Measurements from ENCODE around the gene WDR33. TPM values are rescaled to one million over a fixed set of nuclear protein-coding genes. Genes with fewer than 3 reads are reported as not detected.

WDR33 gene
- total and polyA plus RNA-seq, 4 donors, result 8.1 to 55.1 (median 29.5) TPM

- 95% methylated on average over 15 of the region's 15 CpGs for WGBS, 2 donors
- DNase-seq (no peak), ATAC-seq (ENCODE audit: low FRiP score) (no peak)
- Histone ChIP-seq H3K27me3 (ENCODE audit: control insufficient read depth in 1 of 2, insufficient read depth in 2 of 2, low read length in 1 of 2) (no peaks in the 10 kb centered on the region), H3K36me3 (ENCODE audit: control insufficient read depth in 1 of 2, insufficient read depth in 2 of 2, low read length in 1 of 2) (no peaks in the 10 kb centered on the region), H3K4me3 (ENCODE audit: low read length in 2 of 2) (no peak overlapping the region), H3K4me1 (ENCODE audit: control insufficient read depth in 1 of 2, insufficient read depth in 2 of 2, low read length in 2 of 2) (no peaks in the 10 kb centered on the region), H3K27ac (ENCODE audit: low read depth in 1 of 2, low read length in 2 of 2) (no peak overlapping the region), H3K9me3 (ENCODE audit: control insufficient read depth, low read length) (no peaks in the 10 kb centered on the region)
- intact Hi-C loops (cut with DNase I), result no loop called here
Observed at GRCh38 chr2:127679680-127680361, 131.2 kb downstream of the WDR33 start.

GRCh38 chr2:127678991-127679390, 132.0 kb downstream of the WDR33 start:
- Histone ChIP-seq H3K4me1 (ENCODE audit: control insufficient read depth in 1 of 2, insufficient read depth in 2 of 2, low read length in 2 of 2) (no peaks in the 10 kb centered on the region), H3K4me3 (ENCODE audit: low read length in 2 of 2) (no peak overlapping the region), H3K27me3 (ENCODE audit: control insufficient read depth in 1 of 2, insufficient read depth in 2 of 2, low read length in 1 of 2) (no peaks in the 10 kb centered on the region)

GRCh38 chr2:127678531-127678930, 132.4 kb downstream of the WDR33 start:
- intact Hi-C loops (cut with DNase I), result no loop called here
- Histone ChIP-seq H3K4me1 (ENCODE audit: control insufficient read depth in 1 of 2, insufficient read depth in 2 of 2, low read length in 2 of 2) (no peaks in the 10 kb centered on the region), H3K4me3 (ENCODE audit: low read length in 2 of 2) (no peak overlapping the region)

More at GRCh38 chr2:127678991-127679390, 132.0 kb downstream of the WDR33 start:
- 94 to 96% methylated on average over 6 of the region's 6 CpGs for WGBS, 2 donors
- no peak overlapping the region for H3K27ac ChIP-seq (ENCODE audit: low read depth in 1 of 2, low read length in 2 of 2)
- intact Hi-C loops (cut with DNase I), result no loop called here
- no peak for ATAC-seq (ENCODE audit: low FRiP score)
- no peak for DNase-seq
- H3K36me3 ChIP-seq (ENCODE audit: control insufficient read depth in 1 of 2, insufficient read depth in 2 of 2, low read length in 1 of 2), result no peaks in the 10 kb centered on the region
- no peaks in the 10 kb centered on the region for H3K9me3 ChIP-seq (ENCODE audit: control insufficient read depth, low read length)

GRCh38 chr2:127676906-127677305, 134.1 kb downstream of the WDR33 start:
- intact Hi-C loops (cut with DNase I), result no loop called here
- no peaks in the 10 kb centered on the region for H3K4me1 ChIP-seq (ENCODE audit: control insufficient read depth in 1 of 2, insufficient read depth in 2 of 2, low read length in 2 of 2)

More at GRCh38 chr2:127678531-127678930, 132.4 kb downstream of the WDR33 start:
- DNase-seq (no peak), ATAC-seq (ENCODE audit: low FRiP score) (no peak)
- Histone ChIP-seq H3K27ac (ENCODE audit: low read depth in 1 of 2, low read length in 2 of 2) (no peak overlapping the region), H3K9me3 (ENCODE audit: control insufficient read depth, low read length) (no peaks in the 10 kb centered on the region), H3K36me3 (ENCODE audit: control insufficient read depth in 1 of 2, insufficient read depth in 2 of 2, low read length in 1 of 2) (no peaks in the 10 kb centered on the region), H3K27me3 (ENCODE audit: control insufficient read depth in 1 of 2, insufficient read depth in 2 of 2, low read length in 1 of 2) (no peaks in the 10 kb centered on the region)
- WGBS, 2 donors, result 90 to 92% methylated on average over 10 of the region's 10 CpGs

GRCh38 chr2:127675331-127676261, 135.4 kb downstream of the WDR33 start, which contains the start of gene LIMS2:
LIMS2 (minus strand) TSS chr2:127675530; CDS start chr2:127675024, 506 bp downstream.
- H3K27me3 ChIP-seq (ENCODE audit: control insufficient read depth in 1 of 2, insufficient read depth in 2 of 2, low read length in 1 of 2), result no peaks in the 10 kb centered on the region
- no peaks in the 10 kb centered on the region for H3K9me3 ChIP-seq (ENCODE audit: control insufficient read depth, low read length)
- no peaks in the 10 kb centered on the region for H3K4me1 ChIP-seq (ENCODE audit: control insufficient read depth in 1 of 2, insufficient read depth in 2 of 2, low read length in 2 of 2)
- no peaks in the 10 kb centered on the region for H3K36me3 ChIP-seq (ENCODE audit: control insufficient read depth in 1 of 2, insufficient read depth in 2 of 2, low read length in 1 of 2)
- WGBS, 2 donors, result 1 to 2% methylated on average over 47 to 56 of the region's 56 CpGs
- peak in 1 of 2 donors; percentile 71 for DNase-seq
- H3K4me3 ChIP-seq (ENCODE audit: low read length in 2 of 2), result peak within 1 kb of the TSS; percentile 55 to 95
- ATAC-seq (ENCODE audit: low FRiP score), result peak; percentile 63
- intact Hi-C loops (cut with DNase I), result no loop called here
- H3K27ac ChIP-seq (ENCODE audit: low read depth in 1 of 2, low read length in 2 of 2), result peak within 1 kb of the TSS; percentile 41 to 79

More at GRCh38 chr2:127676906-127677305, 134.1 kb downstream of the WDR33 start:
- Histone ChIP-seq H3K9me3 (ENCODE audit: control insufficient read depth, low read length) (no peaks in the 10 kb centered on the region), H3K27ac (ENCODE audit: low read depth in 1 of 2, low read length in 2 of 2) (no peak overlapping the region), H3K36me3 (ENCODE audit: control insufficient read depth in 1 of 2, insufficient read depth in 2 of 2, low read length in 1 of 2) (no peaks in the 10 kb centered on the region), H3K27me3 (ENCODE audit: control insufficient read depth in 1 of 2, insufficient read depth in 2 of 2, low read length in 1 of 2) (no peaks in the 10 kb centered on the region), H3K4me3 (ENCODE audit: low read length in 2 of 2) (no peak overlapping the region)
- DNase-seq, result peak in 1 of 2 donors; percentile 79
- ATAC-seq (ENCODE audit: low FRiP score), result no peak
- WGBS, 2 donors, result 14 to 22% methylated on average over 2 of the region's 2 CpGs

GRCh38 chr2:127674241-127675209, 136.4 kb downstream of the WDR33 start:
- H3K4me3 ChIP-seq (ENCODE audit: low read length in 2 of 2), result peak overlapping the region; percentile 55 to 95
- H3K27me3 ChIP-seq (ENCODE audit: control insufficient read depth in 1 of 2, insufficient read depth in 2 of 2, low read length in 1 of 2), result no peaks in the 10 kb centered on the region
- no peaks in the 10 kb centered on the region for H3K9me3 ChIP-seq (ENCODE audit: control insufficient read depth, low read length)
- no peaks in the 10 kb centered on the region for H3K36me3 ChIP-seq (ENCODE audit: control insufficient read depth in 1 of 2, insufficient read depth in 2 of 2, low read length in 1 of 2)
- DNase-seq (peak; percentile 67 to 88), ATAC-seq (ENCODE audit: low FRiP score) (peak; percentile 67)
- WGBS, 2 donors, result 1% methylated on average over 67 to 72 of the region's 72 CpGs
- peak overlapping the region; percentile 22 to 64 for H3K27ac ChIP-seq (ENCODE audit: low read depth in 1 of 2, low read length in 2 of 2)
- H3K4me1 ChIP-seq (ENCODE audit: control insufficient read depth in 1 of 2, insufficient read depth in 2 of 2, low read length in 2 of 2), result no peaks in the 10 kb centered on the region
- intact Hi-C loops (cut with DNase I), result no loop called here

- no peaks in the 10 kb centered on the region for H3K9me3 ChIP-seq (ENCODE audit: control insufficient read depth, low read length)
- DNase-seq, result no peak
- no peaks in the 10 kb centered on the region for H3K27me3 ChIP-seq (ENCODE audit: control insufficient read depth in 1 of 2, insufficient read depth in 2 of 2, low read length in 1 of 2)
- intact Hi-C loops (cut with DNase I), result no loop called here
- H3K36me3 ChIP-seq (ENCODE audit: control insufficient read depth in 1 of 2, insufficient read depth in 2 of 2, low read length in 1 of 2), result no peaks in the 10 kb centered on the region
- no peak for ATAC-seq (ENCODE audit: low FRiP score)
- WGBS, 2 donors, result 6 to 8% methylated on average over 17 of the region's 17 CpGs
- H3K4me3 ChIP-seq (ENCODE audit: low read length in 2 of 2), result peak overlapping the region; percentile 55 to 95
- peak overlapping the region; percentile 22 to 68 for H3K27ac ChIP-seq (ENCODE audit: low read depth in 1 of 2, low read length in 2 of 2)
- no peaks in the 10 kb centered on the region for H3K4me1 ChIP-seq (ENCODE audit: control insufficient read depth in 1 of 2, insufficient read depth in 2 of 2, low read length in 2 of 2)
Observed at GRCh38 chr2:127673291-127674069, 137.5 kb downstream of the WDR33 start.

Data from aorta (tissue), 5 donors.